ENCODE data around the gene CDA. TPM values are rescaled to one million over a fixed set of nuclear protein-coding genes. Genes with fewer than 3 reads are reported as not detected.

The CDA gene
- total and polyA plus RNA-seq, 2 experiments from 2014 or later = 2.5 to 13.6 TPM

GRCh38 chr1:20593756-20594155 is 4.9 kb downstream of the CDA start:
- Histone ChIP-seq H3K4me1 (ENCODE audit: insufficient read depth) (peaks cover 11% of the 10 kb centered on the region; the same call in 1 of the 2 replicates), H2AFZ (no peak overlapping the region), H3K4me3 (no peak overlapping the region), H3K79me2 (replicated peaks; ENCODE audit: insufficient read depth) (no peaks in the 10 kb centered on the region), H4K20me1 (replicated peaks; ENCODE audit: insufficient read depth) (no peaks in the 10 kb centered on the region), H3K27ac (ENCODE audit: low read depth) (no peak overlapping the region), H3K9me2 (ENCODE audit: insufficient read depth) (no peaks in the 10 kb centered on the region), H3F3A (replicated peaks; ENCODE audit: low read depth) (no peaks in the 10 kb centered on the region), H3K36me3 (ENCODE audit: insufficient read depth) (no peaks in the 10 kb centered on the region), H3K4me2 (no peak overlapping the region), H3K27me3 (ENCODE audit: insufficient read depth) (no peaks in the 10 kb centered on the region)
- no peaks in the 10 kb centered on the region for H3K9me3 Mint-ChIP-seq
- ATAC-seq (no peak), DNase-seq (ENCODE audit: low spot score) (no peak)
- TF ChIP-seq POLR2AphosphoS5 (IDR thresholded peaks at IDR 0.05; ENCODE audit: low read depth) (no peak), ETS1 (IDR thresholded peaks at IDR 0.05) (no peak), JUNB (IDR thresholded peaks at IDR 0.05; ENCODE audit: unreplicated experiment) (no peak), REST (IDR thresholded peaks at IDR 0.05; ENCODE audit: unreplicated experiment) (no peak)
- peaks cover 20% of the 10 kb centered on the region for H3K4me1 Mint-ChIP-seq
- no peaks in the 10 kb centered on the region; the same call in 2 of the 3 replicates for H3K36me3 Mint-ChIP-seq (ENCODE audit: low read depth)
- peaks cover 2% of the 10 kb centered on the region for H3K27me3 Mint-ChIP-seq (ENCODE audit: insufficient read depth, low read depth, poor library complexity)
- no peak overlapping the region for H3K4me3 Mint-ChIP-seq
- H3K27ac Mint-ChIP-seq = no peak overlapping the region

GRCh38 chr1:20594746-20595145 is 5.8 kb downstream of the CDA start:
- peaks cover 10% of the 10 kb centered on the region for H3K4me1 Mint-ChIP-seq
- Histone ChIP-seq H2AFZ (no peak overlapping the region; the same call in 1 of the 2 replicates), H3K27me3 (ENCODE audit: insufficient read depth) (no peaks in the 10 kb centered on the region), H3K36me3 (ENCODE audit: insufficient read depth) (no peaks in the 10 kb centered on the region), H3K4me1 (ENCODE audit: insufficient read depth) (0 out of 2 replicates have a peak, but pooled peaks cover 7% of the 10 kb centered on the region), H3K4me3 (no peak overlapping the region), H3F3A (replicated peaks; ENCODE audit: low read depth) (no peaks in the 10 kb centered on the region), H3K79me2 (replicated peaks; ENCODE audit: insufficient read depth) (no peaks in the 10 kb centered on the region), H3K27ac (ENCODE audit: low read depth) (no peak overlapping the region), H3K9me2 (ENCODE audit: insufficient read depth) (no peaks in the 10 kb centered on the region), H4K20me1 (replicated peaks; ENCODE audit: insufficient read depth) (no peaks in the 10 kb centered on the region), H3K4me2 (no peak overlapping the region)
- TF ChIP-seq REST (IDR thresholded peaks at IDR 0.05; ENCODE audit: unreplicated experiment) (no peak), CREB1 (CRISPR knock-in tag; IDR thresholded peaks at IDR 0.05; ENCODE audit: low read depth) (no peak), EZH2phosphoT487 (IDR thresholded peaks at IDR 0.05; ENCODE audit: unreplicated experiment) (no peak), ETS1 (IDR thresholded peaks at IDR 0.05) (no peak)
- H3K4me3 Mint-ChIP-seq = no peak overlapping the region
- no peak overlapping the region for H3K27ac Mint-ChIP-seq
- no peak for DNase-seq (ENCODE audit: low spot score)
- no peak for ATAC-seq
- no peaks in the 10 kb centered on the region for H3K9me3 Mint-ChIP-seq
- no peaks in the 10 kb centered on the region for H3K27me3 Mint-ChIP-seq (ENCODE audit: insufficient read depth, low read depth, poor library complexity)
- no peaks in the 10 kb centered on the region; the same call in 2 of the 3 replicates for H3K36me3 Mint-ChIP-seq (ENCODE audit: low read depth)

Measured in GM23338 (cell line).